ENCODE data around the gene SETD1B. TPM values are rescaled to one million over a fixed set of nuclear protein-coding genes. Genes with fewer than 3 reads are reported as not detected.

The SETD1B gene
- polyA plus RNA-seq, 1 donor from 2014 or later, result 2.6 TPM

GRCh38 chr12:121819212-121819949 lies 15.6 kb downstream of the SETD1B start:
- H4K20me1 ChIP-seq (ENCODE audit: insufficient read depth), result no peaks in the 10 kb centered on the region

GRCh38 chr12:121820056-121820455 lies 16.2 kb downstream of the SETD1B start:
- H3K4me2 ChIP-seq (ENCODE audit: low read length), result no peak overlapping the region
- H3F3A ChIP-seq (ENCODE audit: insufficient read depth, low read length, poor library complexity, severe bottlenecking), result no peaks in the 10 kb centered on the region
- H2AFZ ChIP-seq (ENCODE audit: low read depth, low read length), result no peak overlapping the region
- H3K27ac ChIP-seq (ENCODE audit: low read length), result no peak overlapping the region
- no peaks in the 10 kb centered on the region for H4K20me1 ChIP-seq (ENCODE audit: insufficient read depth)
- no peaks in the 10 kb centered on the region for H3K36me3 ChIP-seq (ENCODE audit: insufficient read depth, low read length)
- H3K27me3 ChIP-seq (ENCODE audit: insufficient read depth, low read depth, low read length), result no peaks in the 10 kb centered on the region
- peaks cover 3% of the 10 kb centered on the region for H3K79me2 ChIP-seq (replicated peaks; ENCODE audit: insufficient read depth, low read length)
- H3K9me3 ChIP-seq (ENCODE audit: low read length), result no peaks in the 10 kb centered on the region
- H3K9me2 ChIP-seq (ENCODE audit: insufficient read depth, low read length), result no peaks in the 10 kb centered on the region
- H3K9ac ChIP-seq (ENCODE audit: low read length), result no peak overlapping the region
- H3K4me3 ChIP-seq (ENCODE audit: low read length), result no peak overlapping the region
- TF ChIP-seq CTCF (IDR thresholded peaks at IDR 0.05; ENCODE audit: poor library complexity, severe bottlenecking) (no peak), POLR2AphosphoS5 (IDR thresholded peaks at IDR 0.05) (no peak), TAF1 (IDR thresholded peaks at IDR 0.05; ENCODE audit: low read depth) (no peak), EP300 (conservative IDR thresholded peaks at IDR 0.05; ENCODE audit: poor library complexity, severe bottlenecking) (no peak), EZH2 (IDR thresholded peaks at IDR 0.05; ENCODE audit: borderline replicate concordance, insufficient read depth, low read length, poor library complexity, severe bottlenecking) (no peak), SMC3 (conservative IDR thresholded peaks at IDR 0.05; ENCODE audit: poor library complexity) (no peak), MXI1 (conservative IDR thresholded peaks at IDR 0.05; ENCODE audit: poor library complexity, severe bottlenecking) (no peak)

More at GRCh38 chr12:121819212-121819949, 15.6 kb downstream of the SETD1B start:
- no peak for TF ChIP-seq POLR2AphosphoS5 (IDR thresholded peaks at IDR 0.05)
- TF ChIP-seq MXI1 (conservative IDR thresholded peaks at IDR 0.05; ENCODE audit: poor library complexity, severe bottlenecking), result no peak
- TF ChIP-seq EP300 (conservative IDR thresholded peaks at IDR 0.05; ENCODE audit: poor library complexity, severe bottlenecking), result no peak
- TF ChIP-seq EZH2 (IDR thresholded peaks at IDR 0.05; ENCODE audit: borderline replicate concordance, insufficient read depth, low read length, poor library complexity, severe bottlenecking), result no peak
- TF ChIP-seq CTCF (IDR thresholded peaks at IDR 0.05; ENCODE audit: poor library complexity, severe bottlenecking), result no peak
- no peak for TF ChIP-seq RAD21 (conservative IDR thresholded peaks at IDR 0.05)
- TF ChIP-seq SMC3 (conservative IDR thresholded peaks at IDR 0.05; ENCODE audit: poor library complexity), result no peak
- TF ChIP-seq REST (IDR thresholded peaks at IDR 0.05; ENCODE audit: borderline replicate concordance), result no peak
- no peak for TF ChIP-seq TAF1 (IDR thresholded peaks at IDR 0.05; ENCODE audit: low read depth)
- Histone ChIP-seq H3K27ac (ENCODE audit: low read length) (no peak overlapping the region), H3K4me2 (ENCODE audit: low read length) (no peak overlapping the region), H2AFZ (ENCODE audit: low read depth, low read length) (no peak overlapping the region), H3F3A (ENCODE audit: insufficient read depth, low read length, poor library complexity, severe bottlenecking) (no peaks in the 10 kb centered on the region), H3K9me2 (ENCODE audit: insufficient read depth, low read length) (no peaks in the 10 kb centered on the region), H3K4me3 (ENCODE audit: low read length) (no peak overlapping the region), H3K36me3 (ENCODE audit: insufficient read depth, low read length) (no peaks in the 10 kb centered on the region), H3K27me3 (ENCODE audit: insufficient read depth, low read depth, low read length) (no peaks in the 10 kb centered on the region), H3K79me2 (replicated peaks; ENCODE audit: insufficient read depth, low read length) (peaks cover 5% of the 10 kb centered on the region), H3K9me3 (ENCODE audit: low read length) (no peaks in the 10 kb centered on the region), H3K9ac (ENCODE audit: low read length) (no peak overlapping the region)

Measured in neural cell (in vitro differentiated cells).